Activated naive CD8-positive, alpha-beta T cell treated with anti-CD3 and anti-CD28 coated beads, Interleukin-2, amount 50 U/mL, for 16 hours (primary cell): ENCODE results near the gene GATAD2A.

Source experiments
- DNase-seq: peaks from one replicate; pipeline ENCODE4 v3.0.0-alpha.2; 2020; ENCODE audit warnings: low read depth, low spot score

The GATAD2A gene

GRCh38 chr19:19531951-19532805, 126.7 kb downstream of the GATAD2A start:
- peak; percentile 70 for DNase-seq

GRCh38 chr19:19532806-19533701, 127.6 kb downstream of the GATAD2A start:
- DNase-seq = no peak

GRCh38 chr19:19533841-19534240, 128.4 kb downstream of the GATAD2A start:
- no peak for DNase-seq

- DNase-seq = no peak
These were observed 129.2 kb downstream of the GATAD2A start for GRCh38 chr19:19534556-19535265.

GRCh38 chr19:19535311-19536191, 130.1 kb downstream of the GATAD2A start:
- no peak for DNase-seq

- DNase-seq = no peak
These were observed 131.9 kb downstream of the GATAD2A start for GRCh38 chr19:19537075-19538048.

- DNase-seq = no peak
These were observed 132.7 kb downstream of the GATAD2A start, which contains the start of gene CILP2 for GRCh38 chr19:19538061-19538784. Gene CILP2, plus strand, starts transcription at chr19:19538265. Its CDS starts 85 bp downstream, at chr19:19538350.

GRCh38 chr19:19538785-19539166, 133.3 kb downstream of the GATAD2A start:
- no peak for DNase-seq

GRCh38 chr19:19539698-19540063, 134.2 kb downstream of the GATAD2A start:
- DNase-seq = no peak

- DNase-seq = peak; percentile 47
These were observed 134.7 kb downstream of the GATAD2A start for GRCh38 chr19:19540064-19540714.

- DNase-seq = peak; percentile 47
These were observed 135.4 kb downstream of the GATAD2A start for GRCh38 chr19:19540715-19541515.

GRCh38 chr19:19541616-19542015, 136.1 kb downstream of the GATAD2A start:
- DNase-seq = no peak

GRCh38 chr19:19542507-19542906, 137.0 kb downstream of the GATAD2A start:
- no peak for DNase-seq

- DNase-seq = no peak
These were observed 137.6 kb downstream of the GATAD2A start for GRCh38 chr19:19543101-19543500.

GRCh38 chr19:19543640-19544039, 138.2 kb downstream of the GATAD2A start:
- no peak for DNase-seq

GRCh38 chr19:19544257-19544953, 138.9 kb downstream of the GATAD2A start:
- DNase-seq = no peak
